Gastroesophageal sphincter (tissue), 4 donors: ENCODE measurements around the gene CHD6. TPM values are rescaled to one million over a fixed set of nuclear protein-coding genes. Genes with fewer than 3 reads are reported as not detected.

ENCODE experiments used
- ATAC-seq: fragments of 150-250 bp; one replicate; pipeline ENCODE4 v1.9.1; 2016; ENCODE audit warnings: mild to moderate bottlenecking, moderate library complexity
- H3K27ac ChIP-seq, 4 donors: fragments of 200-600 bp; sonication (generic) in 3 of 4; 1 replicate in 3 of 4; 2 replicates in 1 of 4; pipeline ENCODE4 v1.5.1; 2016 to 2019
- H3K27me3 ChIP-seq: fragments of 200-600 bp; sonication (generic); one replicate; pipeline ENCODE4 v1.5.1; 2019
- H3K36me3 ChIP-seq, 2 donors: fragments of 200-600 bp; sonication (generic); one replicate each; pipeline ENCODE4 v1.5.1; 2019; ENCODE audit warnings: control low read depth in 1 of 2
- H3K4me1 ChIP-seq, 3 donors: fragments of 200-600 bp; sonication (generic); 1 replicate in 2 of 3; 2 replicates in 1 of 3; pipeline ENCODE4 v1.5.1; 2016 to 2019; ENCODE audit warnings: control low read depth in 2 of 3
- H3K4me3 ChIP-seq, 2 donors: fragments of 200-600 bp; sonication (generic); one replicate each; pipeline ENCODE4 v1.5.1; 2019; ENCODE audit warnings: mild to moderate bottlenecking in 1 of 2, moderate library complexity in 1 of 2
- H3K9me3 ChIP-seq, 3 donors: fragments of 200-600 bp; sonication (generic); one replicate each; pipeline ENCODE4 v1.5.1; 2017 to 2019; ENCODE audit warnings: control low read depth in 2 of 3
- CTCF ChIP-seq, 4 experiments: fragments of 200-600 bp in 2 of 4; fragments of 450-650 bp in 2 of 4; sonication (generic) in 1 of 4; IDR thresholded peaks; one replicate each; pipeline ENCODE4 v1.5.1; 2017 to 2019; ENCODE audit warnings: antibody characterized with exemption in 4 of 4, mild to moderate bottlenecking in 2 of 4, moderate library complexity in 2 of 4
- EP300 ChIP-seq: sonication (generic); formaldehyde crosslinking; IDR thresholded peaks from one replicate; pipeline ENCODE4 v1.6.1; 2017; ENCODE audit warnings: antibody characterized with exemption, mild to moderate bottlenecking
- POLR2A ChIP-seq, 2 donors: fragments of 450-650 bp; IDR thresholded peaks; one replicate each; pipeline ENCODE4 v1.6.1; 2017; ENCODE audit warnings: antibody characterized with exemption in 2 of 2, mild to moderate bottlenecking in 2 of 2, moderate library complexity in 1 of 2
- POLR2AphosphoS5 ChIP-seq: sonication (generic); formaldehyde crosslinking; IDR thresholded peaks from one replicate; pipeline ENCODE4 v1.6.1; 2017; ENCODE audit warnings: antibody characterized with exemption
- WGBS, 2 donors: methylation state at CpG; one replicate each; pipeline ENCODE4 v1.1.5; 2018; ENCODE audit warnings: low coverage in 1 of 2; 5-methylcytosine and 5-hydroxymethylcytosine counted together
- total RNA-seq, 4 donors: library from RNA; depleted of rRNA; stranded (reverse); fragments of >200 nt; gene quantifications; one replicate each; pipeline ENCODE4 v1.1.0, GENCODE V29; 2016

Gene CHD6
- total RNA-seq, 4 donors from 2014 or later, result 37.4 to 58.3 (median 40.4) TPM

- 92% methylated on average over 3 of the region's 3 CpGs for WGBS, 2 donors
- Histone ChIP-seq H3K4me1 (peaks cover 0 to 19% (median 0%) of the 10 kb centered on the region in 3 donors), H3K4me3 (no peak overlapping the region), H3K9me3 (peaks cover 0 to 32% (median 0%) of the 10 kb centered on the region in 3 donors), H3K27me3 (no peaks in the 10 kb centered on the region), H3K27ac (no peak overlapping the region), H3K36me3 (no peaks in the 10 kb centered on the region)
- no peak for ATAC-seq
- TF ChIP-seq POLR2AphosphoS5, result no peak
- TF ChIP-seq EP300, result no peak
- no peak for TF ChIP-seq CTCF (IDR thresholded peaks at IDR 0.05)
- no peak for TF ChIP-seq POLR2A (IDR thresholded peaks at IDR 0.05)
These were observed 18.5 kb downstream of the CHD6 start for GRCh38 chr20:41599699-41600104.

GRCh38 chr20:41598719-41599118 is 19.5 kb downstream of the CHD6 start:
- no peaks in the 10 kb centered on the region for H3K36me3 ChIP-seq
- WGBS, 2 donors, result 96 to 100% methylated on average over 2 to 6 of the region's 6 CpGs
- H3K27me3 ChIP-seq, result no peaks in the 10 kb centered on the region
- H3K4me1 ChIP-seq, result peaks cover 0 to 19% (median 0%) of the 10 kb centered on the region in 3 donors
- ATAC-seq, result no peak
- H3K27ac ChIP-seq, result no peak overlapping the region
- TF ChIP-seq EP300 (no peak), POLR2A (IDR thresholded peaks at IDR 0.05) (no peak), CTCF (IDR thresholded peaks at IDR 0.05) (no peak), POLR2AphosphoS5 (no peak)
- peaks cover 0 to 37% (median 0%) of the 10 kb centered on the region in 3 donors for H3K9me3 ChIP-seq
- H3K4me3 ChIP-seq, result no peak overlapping the region

GRCh38 chr20:41594514-41595322 is 23.5 kb downstream of the CHD6 start:
- Histone ChIP-seq H3K27me3 (no peaks in the 10 kb centered on the region), H3K4me1 (peaks cover 0 to 10% (median 0%) of the 10 kb centered on the region in 3 donors), H3K27ac (no peak overlapping the region), H3K4me3 (no peak overlapping the region), H3K9me3 (peaks cover 0 to 19% (median 0%) of the 10 kb centered on the region in 3 donors), H3K36me3 (no peaks in the 10 kb centered on the region)
- no peak for TF ChIP-seq EP300
- TF ChIP-seq POLR2AphosphoS5, result no peak
- no peak for TF ChIP-seq POLR2A (IDR thresholded peaks at IDR 0.05)
- no peak for TF ChIP-seq CTCF (IDR thresholded peaks at IDR 0.05)
- no peak for ATAC-seq
- WGBS, 2 donors, result 81 to 97% methylated on average over 5 to 6 of the region's 8 CpGs

- WGBS, 2 donors, result 49 to 77% methylated on average over 3 of the region's 3 CpGs
- H3K9me3 ChIP-seq, result peaks cover 0 to 14% (median 0%) of the 10 kb centered on the region in 3 donors
- peaks cover 0 to 10% (median 0%) of the 10 kb centered on the region in 3 donors for H3K4me1 ChIP-seq
- H3K36me3 ChIP-seq, result peaks cover 0 to 4% of the 10 kb centered on the region in 2 donors
- no peak for ATAC-seq
- H3K4me3 ChIP-seq, result no peak overlapping the region
- no peak overlapping the region for H3K27ac ChIP-seq
- no peaks in the 10 kb centered on the region for H3K27me3 ChIP-seq
- no peak for TF ChIP-seq POLR2A (IDR thresholded peaks at IDR 0.05)
- TF ChIP-seq EP300, result no peak
- no peak for TF ChIP-seq POLR2AphosphoS5
- TF ChIP-seq CTCF (IDR thresholded peaks at IDR 0.05), result no peak
These were observed 25.5 kb downstream of the CHD6 start for GRCh38 chr20:41592516-41593216.
